Lower leg skin (tissue), 3 donors: ENCODE data around the gene ITGB5.

Experiments
- CTCF ChIP-seq, 3 donors: fragments of 450-650 bp; IDR thresholded peaks; one replicate each; pipeline ENCODE4 v1.5.1; 2016; ENCODE audit warnings: antibody characterized with exemption in 3 of 3, mild to moderate bottlenecking in 3 of 3, moderate library complexity in 2 of 3
- POLR2A ChIP-seq, 2 donors: fragments of 450-650 bp; IDR thresholded peaks; one replicate each; pipeline ENCODE4 v1.6.1; 2016 to 2017; ENCODE audit warnings: antibody characterized with exemption in 2 of 2, mild to moderate bottlenecking in 1 of 2, moderate library complexity in 1 of 2

GRCh38 chr3:124851136-124851535 lies 36.0 kb downstream of the ITGB5 start:
- TF ChIP-seq CTCF (IDR thresholded peaks at IDR 0.05) (no peak), POLR2A (IDR thresholded peaks at IDR 0.05) (no peak)
